ENCODE results near the gene STMN1. TPM values are rescaled to one million over a fixed set of nuclear protein-coding genes. Genes with fewer than 3 reads are reported as not detected.

STMN1 gene
- total RNA-seq, 1 donor = 34.7 TPM

DNA sequence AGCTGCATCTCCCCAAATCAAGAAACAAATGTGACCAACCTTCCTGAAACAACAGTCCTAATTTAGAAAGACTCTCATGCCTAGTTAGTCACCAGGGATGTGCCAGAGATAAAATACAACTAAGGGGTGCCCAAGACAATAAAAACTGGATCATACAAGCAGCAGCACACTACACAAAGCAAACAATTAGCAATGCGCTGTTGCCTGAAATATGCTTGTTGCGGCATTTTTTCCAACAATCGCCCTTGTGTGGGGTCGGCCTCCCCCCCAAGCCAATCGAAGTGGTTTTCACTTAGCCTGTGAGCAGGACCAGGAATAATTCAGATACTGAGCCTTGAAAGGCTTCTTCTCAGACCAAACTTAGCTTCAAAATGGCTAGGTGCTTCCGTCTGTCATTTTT is 1.4 kb upstream of the STMN1 start:
- Histone ChIP-seq H3K79me2 (ENCODE audit: insufficient read depth, low read length) (peaks cover 24% of the 10 kb centered on the region), H3K36me3 (ENCODE audit: insufficient read depth, low read length) (peaks cover 9% of the 10 kb centered on the region), H3K27me3 (ENCODE audit: insufficient read depth, low read length) (no peaks in the 10 kb centered on the region), H3K9me3 (ENCODE audit: low read depth, low read length) (no peaks in the 10 kb centered on the region), H3K4me2 (ENCODE audit: insufficient read depth, low read length) (no peak overlapping the region), H2AFZ (ENCODE audit: low read length) (peak overlapping the region; percentile 88), H4K20me1 (ENCODE audit: insufficient read depth, low read length) (no peaks in the 10 kb centered on the region), H3K4me1 (ENCODE audit: insufficient read depth, low read length) (peaks cover 33% of the 10 kb centered on the region), H3K27ac (ENCODE audit: low read depth, low read length) (no peak overlapping the region), H3K4me3 (ENCODE audit: insufficient read depth, low read length) (no peak overlapping the region)
- DNase-seq (ENCODE audit: insufficient read length, low spot score, missing footprints) = peak; percentile 72
- TF ChIP-seq CTCF (IDR thresholded peaks at IDR 0.05; ENCODE audit: extremely low read depth, low read depth, low read length) = no peak

- no peaks in the 10 kb centered on the region for H4K20me1 ChIP-seq (ENCODE audit: insufficient read depth, low read length)
- H2AFZ ChIP-seq (ENCODE audit: low read length) = peak overlapping the region; percentile 88
- H3K4me2 ChIP-seq (ENCODE audit: insufficient read depth, low read length) = peak overlapping the region; percentile 83
- no peak for TF ChIP-seq CTCF (IDR thresholded peaks at IDR 0.05; ENCODE audit: extremely low read depth, low read depth, low read length)
- peaks cover 15% of the 10 kb centered on the region for H3K36me3 ChIP-seq (ENCODE audit: insufficient read depth, low read length)
- H3K79me2 ChIP-seq (ENCODE audit: insufficient read depth, low read length) = peaks cover 32% of the 10 kb centered on the region
- H3K4me1 ChIP-seq (ENCODE audit: insufficient read depth, low read length) = peaks cover 25% of the 10 kb centered on the region
- no peaks in the 10 kb centered on the region for H3K9me3 ChIP-seq (ENCODE audit: low read depth, low read length)
- DNase-seq (ENCODE audit: insufficient read length, low spot score, missing footprints) = no peak
- H3K27me3 ChIP-seq (ENCODE audit: insufficient read depth, low read length) = no peaks in the 10 kb centered on the region
- H3K4me3 ChIP-seq (ENCODE audit: insufficient read depth, low read length) = peak overlapping the region; percentile 75
- H3K27ac ChIP-seq (ENCODE audit: low read depth, low read length) = no peak overlapping the region
These were observed 553 bp upstream of the STMN1 start for GRCh38 chr1:25906644-25907300.

- peaks cover 48% of the 10 kb centered on the region for H3K79me2 ChIP-seq (ENCODE audit: insufficient read depth, low read length)
- no peaks in the 10 kb centered on the region for H3K9me3 ChIP-seq (ENCODE audit: low read depth, low read length)
- H2AFZ ChIP-seq (ENCODE audit: low read length) = peak overlapping the region; percentile 68
These were observed 1.1 kb downstream of the STMN1 start for GRCh38 chr1:25904943-25905679.

More at GRCh38 chr1:25904943-25905679, 1.1 kb downstream of the STMN1 start:
- Histone ChIP-seq H3K36me3 (ENCODE audit: insufficient read depth, low read length) (peaks cover 31% of the 10 kb centered on the region), H3K4me3 (ENCODE audit: insufficient read depth, low read length) (peak overlapping the region; percentile 75), H3K4me2 (ENCODE audit: insufficient read depth, low read length) (peak overlapping the region; percentile 83), H3K27me3 (ENCODE audit: insufficient read depth, low read length) (no peaks in the 10 kb centered on the region), H4K20me1 (ENCODE audit: insufficient read depth, low read length) (no peaks in the 10 kb centered on the region), H3K27ac (ENCODE audit: low read depth, low read length) (peak overlapping the region; percentile 77), H3K4me1 (ENCODE audit: insufficient read depth, low read length) (peaks cover 23% of the 10 kb centered on the region)
- DNase-seq (ENCODE audit: insufficient read length, low spot score, missing footprints) = peak; percentile 98
- TF ChIP-seq CTCF (IDR thresholded peaks at IDR 0.05; ENCODE audit: extremely low read depth, low read depth, low read length) = peak; percentile 20

Data from osteoblast (primary cell).